Measurements from ENCODE around the gene EPS8.

The EPS8 gene

DNA sequence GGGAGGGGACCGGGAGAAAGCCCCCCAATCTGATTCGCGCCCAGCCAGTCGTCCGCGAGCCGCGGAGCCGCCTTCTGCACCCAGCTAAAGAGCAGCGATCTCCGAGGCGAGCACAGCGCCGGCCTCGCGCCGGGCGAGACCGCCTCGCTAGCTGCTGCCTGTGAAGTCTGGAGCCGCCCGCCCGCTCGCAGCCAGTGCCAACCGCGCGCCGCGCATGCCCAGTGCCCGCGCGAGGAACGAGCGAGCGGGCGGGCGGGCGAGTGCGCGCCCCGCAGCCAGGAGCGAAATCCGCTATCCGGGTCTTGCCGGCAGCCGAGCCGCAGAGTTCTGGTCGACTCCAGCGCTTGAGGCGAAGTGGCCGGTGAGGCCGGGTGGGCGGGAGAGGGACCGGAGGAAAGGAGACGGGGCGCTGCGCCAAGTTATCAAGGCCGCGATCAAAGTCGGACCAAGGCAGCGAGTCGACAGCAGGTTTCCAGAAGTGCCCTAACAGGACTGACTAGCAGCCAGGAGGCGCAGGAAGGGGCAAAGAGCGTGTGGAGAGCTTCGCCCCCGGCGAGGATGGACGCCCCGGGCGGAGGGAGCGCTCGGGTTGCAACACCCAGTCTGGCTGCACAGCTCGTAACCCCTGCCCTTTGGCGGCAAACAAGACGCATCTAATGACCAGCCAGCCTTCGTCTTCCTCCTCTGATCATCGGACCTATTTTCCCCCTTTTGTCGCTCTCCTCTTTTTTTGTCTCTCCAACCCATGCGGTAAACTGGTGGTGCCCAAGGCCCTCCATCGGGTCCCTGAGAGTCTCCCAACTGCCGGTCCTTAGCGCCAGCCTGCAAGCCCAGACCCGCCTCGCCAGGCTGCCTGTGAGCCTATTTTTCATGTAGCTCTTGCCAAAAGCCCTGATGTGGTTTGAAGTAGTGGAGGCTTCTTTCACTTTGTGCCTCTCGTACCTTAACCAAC lies at the start of gene EPS8:
Gene EPS8 (minus strand): TSS at position 169 of the 952 bp plus-strand sequence. CDS start 106,437 bp downstream, outside the sequence.
- DNase-seq, result peak; percentile 72

DNA sequence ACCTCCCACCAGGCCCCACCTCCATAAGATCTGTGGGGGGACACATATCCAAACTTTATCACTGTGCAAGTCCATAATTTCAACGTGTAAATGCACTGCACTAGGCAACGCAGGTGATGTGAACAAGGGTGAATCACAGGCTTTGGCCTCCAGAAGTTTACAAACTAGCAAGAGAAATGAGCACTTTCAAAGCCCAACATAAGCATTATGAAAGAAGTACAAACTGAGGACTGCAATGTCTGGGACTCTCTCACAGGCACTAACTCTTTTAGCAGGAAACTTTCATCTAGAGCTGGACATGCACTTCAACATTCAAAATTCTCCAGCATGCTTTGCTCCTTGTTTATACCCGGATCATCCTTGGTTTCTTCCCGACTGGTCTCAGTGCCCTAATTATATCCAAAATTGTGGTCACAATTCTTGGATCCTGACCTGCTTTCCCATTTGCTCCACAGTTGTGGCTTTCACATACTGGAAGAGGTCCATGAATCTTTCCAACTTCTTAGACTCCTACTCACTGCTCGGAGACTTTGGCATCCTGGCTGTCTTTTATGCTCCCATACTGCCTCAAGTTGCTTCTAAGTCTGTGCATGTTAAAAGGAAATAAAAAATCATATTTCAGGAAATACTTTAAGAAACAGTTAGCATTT lies 48.1 kb upstream of the EPS8 start:
- DNase-seq, result no peak

DNA sequence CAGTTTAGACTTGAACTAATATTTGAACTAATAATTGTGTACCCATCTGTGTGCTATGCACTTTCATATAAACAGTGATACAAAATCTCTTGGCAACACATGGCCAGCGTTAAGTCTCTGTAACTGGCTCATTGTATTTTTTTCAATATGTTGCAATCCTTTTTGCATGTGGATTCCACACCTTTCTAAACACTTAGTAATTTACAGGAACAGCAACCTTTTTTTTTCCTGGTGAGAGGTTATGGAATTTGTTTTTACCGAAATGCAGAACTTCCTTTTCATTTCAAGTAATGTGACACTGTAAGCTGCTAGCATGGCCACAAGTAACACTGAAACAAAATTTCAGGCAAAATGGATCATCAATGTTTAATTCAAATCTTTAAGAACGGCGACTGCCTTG lies 45.4 kb upstream of the EPS8 start:
- DNase-seq, result no peak

DNA sequence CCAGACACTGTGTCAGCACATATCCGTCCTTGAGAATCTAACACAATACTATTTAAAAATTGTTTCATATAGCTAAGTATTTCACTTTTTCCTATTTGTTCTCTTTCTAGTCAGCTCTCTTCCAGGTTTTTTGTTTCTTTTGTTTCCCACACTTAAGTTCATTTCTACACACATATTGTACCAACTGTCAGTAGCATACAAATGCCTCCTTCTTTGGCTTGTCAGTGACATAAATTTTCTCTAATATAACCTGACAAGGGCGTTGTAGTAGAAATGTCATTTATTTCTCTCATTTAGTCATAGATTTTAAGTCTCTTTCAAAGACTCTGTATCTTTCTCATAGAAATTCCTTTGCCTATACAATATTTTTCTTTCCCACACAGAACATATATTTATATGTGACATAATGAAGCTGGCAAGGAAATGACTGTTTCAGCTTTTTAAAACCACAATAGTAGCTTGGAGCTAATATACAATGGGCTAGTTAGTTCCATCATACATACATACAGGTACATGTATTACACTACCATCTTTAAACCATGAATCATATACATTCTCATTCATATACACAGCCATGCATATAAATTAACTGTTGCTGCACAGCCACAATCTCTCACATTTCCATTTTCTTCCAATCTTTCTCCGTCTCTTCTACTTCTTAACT lies 42.3 kb upstream of the EPS8 start:
- no peak for DNase-seq

DNA sequence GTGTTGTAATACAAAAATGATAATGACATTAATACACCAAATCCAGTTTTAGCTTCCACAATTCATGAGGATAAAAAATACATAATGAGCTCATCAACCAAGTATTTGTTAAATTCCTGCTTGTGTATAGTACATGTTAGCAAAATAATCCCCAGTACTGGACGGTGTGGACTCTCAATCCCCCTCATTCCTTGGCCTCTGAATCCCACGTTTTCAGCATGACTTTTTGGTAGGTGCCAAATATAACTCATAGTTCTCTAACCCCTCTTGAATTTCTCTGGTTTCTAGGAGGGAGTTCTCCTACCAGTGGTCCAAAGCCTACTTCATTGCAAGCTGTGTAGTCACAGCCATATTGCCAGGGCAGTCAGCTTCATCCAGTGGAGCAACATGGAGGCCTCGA lies 41.4 kb upstream of the EPS8 start:
- DNase-seq, result no peak

DNA sequence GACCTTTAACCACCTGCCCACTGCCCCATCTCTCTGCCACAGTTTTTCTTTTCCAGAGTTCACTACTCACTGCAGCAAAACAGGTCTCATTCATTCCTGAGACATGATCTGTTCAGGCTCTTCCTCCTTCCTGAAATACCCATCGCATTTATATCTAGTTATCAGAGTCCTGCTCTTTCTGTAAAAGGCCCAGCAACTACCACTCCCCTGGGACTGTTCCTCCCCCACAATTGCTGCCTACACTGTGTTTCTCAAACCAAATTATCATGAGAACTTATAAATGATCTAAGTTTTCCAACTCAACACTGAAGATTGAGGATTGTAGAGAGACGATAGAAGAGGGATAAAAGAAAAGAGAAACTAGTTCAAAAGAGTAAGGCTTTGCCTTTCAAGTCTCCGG lies 40.8 kb upstream of the EPS8 start:
- DNase-seq, result no peak

DNA sequence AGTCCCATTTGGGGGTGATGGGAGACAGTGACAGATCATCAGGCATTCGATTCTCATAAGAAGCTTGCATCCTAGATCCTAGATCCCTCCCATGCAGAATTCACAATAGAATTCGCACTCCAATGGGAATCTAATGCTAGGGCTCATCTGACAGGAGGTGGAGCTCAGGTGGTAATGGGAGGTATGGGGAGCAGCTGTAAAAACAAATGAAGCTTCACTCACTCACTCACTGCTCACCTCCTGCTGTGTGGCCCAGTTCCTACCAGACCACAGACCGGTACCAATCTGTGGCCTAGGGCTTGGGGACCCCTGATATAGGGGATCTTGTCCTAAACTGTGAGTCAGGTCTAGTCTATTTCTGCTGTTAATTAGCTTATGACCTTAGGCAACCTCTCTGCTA lies 40.1 kb upstream of the EPS8 start:
- no peak for DNase-seq

DNA sequence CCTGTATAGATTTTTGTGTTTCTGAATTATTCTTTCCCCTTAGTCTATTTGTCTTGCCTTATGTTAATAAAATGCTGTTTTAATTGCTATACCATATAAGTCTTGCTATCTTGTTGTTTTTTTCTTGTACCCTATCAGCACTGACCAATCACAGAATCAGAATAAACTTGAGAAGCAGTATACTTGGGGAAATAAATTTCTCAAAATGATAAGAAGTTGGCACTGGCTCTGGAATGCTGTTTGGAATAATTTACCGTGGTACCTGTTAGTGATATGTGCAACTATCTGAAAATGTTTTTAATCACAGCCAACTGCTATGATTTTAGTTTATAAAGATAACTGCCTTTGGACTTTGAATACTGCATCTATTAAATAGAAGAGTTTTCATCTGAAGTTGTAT lies 37.9 kb upstream of the EPS8 start:
- no peak for DNase-seq

DNA sequence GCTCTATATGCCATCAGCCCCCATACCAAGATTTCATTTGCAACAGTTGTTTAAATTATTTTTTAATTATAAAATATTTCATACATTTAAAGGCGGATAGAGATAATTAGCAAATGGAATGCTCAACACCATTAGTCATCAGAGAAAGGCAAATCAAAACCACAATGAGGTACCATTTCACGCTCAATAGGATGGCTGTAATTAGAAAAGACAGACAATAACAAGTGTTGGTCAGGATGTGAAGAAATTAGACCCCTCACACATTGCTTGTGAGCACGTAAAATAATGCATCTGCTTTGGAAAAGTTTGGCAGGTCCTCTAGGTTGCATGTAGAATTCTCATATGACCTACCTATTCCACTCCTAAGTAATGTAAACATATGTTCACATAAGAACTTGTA lies 35.3 kb upstream of the EPS8 start:
- DNase-seq, result no peak

DNA sequence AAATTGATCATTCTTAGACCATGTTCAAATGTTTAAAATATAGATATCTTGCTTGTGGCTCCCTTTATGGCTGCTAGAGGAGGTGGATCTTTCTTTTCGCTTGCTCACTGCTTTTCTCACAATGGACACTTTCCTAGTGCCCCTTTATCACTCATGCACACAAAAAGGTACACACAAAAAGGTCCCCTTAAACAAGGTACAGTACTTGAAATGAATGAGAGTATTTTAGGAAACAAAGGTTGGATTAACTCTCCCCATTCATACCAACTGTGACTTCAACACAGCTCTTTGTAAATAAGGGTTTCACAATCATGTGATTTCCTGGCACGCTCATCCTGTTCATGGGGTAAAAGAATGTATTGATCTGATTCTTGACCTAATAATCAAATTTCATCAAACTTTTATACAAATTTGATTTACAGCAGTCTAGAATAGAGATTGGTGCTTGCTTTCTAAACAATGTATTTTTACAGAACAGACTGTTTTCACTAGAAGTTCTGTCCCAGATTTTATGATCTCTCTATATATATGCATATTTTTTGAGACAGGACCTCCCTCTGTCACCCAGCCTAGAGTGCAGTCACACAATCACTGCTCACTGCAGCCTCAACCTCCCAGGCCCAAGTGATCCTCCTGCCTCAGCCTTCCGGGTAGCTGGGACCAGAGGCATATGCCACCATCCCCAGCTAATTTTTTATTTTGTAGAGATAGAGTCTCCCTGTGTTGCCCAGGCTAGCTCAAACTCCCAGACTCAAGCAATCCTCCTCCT lies 34.4 kb upstream of the EPS8 start:
- no peak for DNase-seq

DNA sequence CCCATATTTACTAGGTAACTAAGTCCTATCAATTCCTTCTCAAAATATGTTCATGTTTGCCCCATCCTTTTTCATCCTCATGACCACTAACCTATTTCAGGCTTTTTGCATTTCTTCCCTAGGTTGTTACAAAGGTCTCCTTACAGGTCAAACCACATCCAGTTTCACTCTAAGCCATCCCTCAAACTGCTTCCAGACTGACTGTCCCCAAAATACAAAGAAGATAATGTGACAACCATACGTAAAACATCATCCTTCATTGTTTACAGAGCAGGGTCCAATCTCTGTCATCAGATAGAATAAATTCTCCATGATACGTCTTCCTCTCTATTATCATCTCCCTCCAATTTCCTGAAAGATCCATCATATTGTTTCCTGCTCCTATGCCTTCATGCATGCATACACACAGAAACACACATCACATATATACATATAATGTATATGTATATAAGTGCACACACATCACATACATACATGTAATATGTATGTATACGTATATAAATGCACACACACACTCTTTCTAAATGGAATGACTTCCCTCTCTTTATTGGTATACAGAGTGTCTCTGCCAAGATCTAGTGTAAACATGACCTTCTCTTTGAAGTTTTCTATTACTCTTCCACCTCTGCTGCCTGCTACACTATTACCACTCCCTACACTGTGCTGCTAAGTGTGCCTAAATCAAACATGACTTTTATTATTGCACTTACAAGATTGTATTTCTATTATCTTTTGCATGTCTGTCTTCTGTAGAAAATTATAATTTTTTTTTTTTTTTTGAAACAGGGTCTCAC lies 30.7 kb upstream of the EPS8 start:
- no peak for DNase-seq

DNA sequence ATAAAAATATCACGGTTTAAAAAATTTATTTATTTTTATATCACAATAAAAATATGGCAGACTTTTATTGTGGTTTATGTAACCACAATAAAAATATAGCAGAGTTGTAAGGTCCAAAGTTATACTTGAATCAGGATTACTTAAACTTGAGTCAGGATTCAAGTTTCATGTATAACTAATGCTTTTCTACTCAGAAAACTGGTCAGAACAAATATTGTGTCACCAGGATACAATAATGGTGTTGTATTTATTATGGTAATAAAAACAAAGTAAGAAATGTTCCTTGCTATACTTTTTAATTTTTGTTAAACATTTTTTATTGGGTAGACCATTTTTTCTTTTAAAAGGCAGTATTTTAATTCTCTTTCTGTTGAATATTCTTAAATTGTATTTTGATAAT lies 29.2 kb upstream of the EPS8 start:
- no peak for DNase-seq

DNA sequence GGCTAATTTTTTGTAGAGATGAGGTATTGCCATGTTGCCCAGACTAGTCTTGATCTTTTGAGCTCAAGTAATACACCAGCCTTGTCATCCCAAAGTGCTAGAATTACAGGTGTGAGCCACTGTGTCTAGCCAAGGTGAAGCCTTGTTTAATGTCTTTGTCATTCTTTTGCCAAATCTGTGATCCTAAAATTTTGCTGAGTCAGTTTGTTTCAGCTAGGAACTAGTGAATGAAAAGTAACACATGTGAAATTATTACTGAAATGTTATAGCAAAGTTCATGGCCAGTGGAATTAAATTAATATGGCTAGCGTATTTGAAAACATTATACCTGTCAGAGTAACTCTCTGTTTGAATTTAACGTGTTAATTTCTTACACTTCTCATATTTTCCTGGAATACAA lies 26.5 kb upstream of the EPS8 start:
- DNase-seq, result no peak

DNA sequence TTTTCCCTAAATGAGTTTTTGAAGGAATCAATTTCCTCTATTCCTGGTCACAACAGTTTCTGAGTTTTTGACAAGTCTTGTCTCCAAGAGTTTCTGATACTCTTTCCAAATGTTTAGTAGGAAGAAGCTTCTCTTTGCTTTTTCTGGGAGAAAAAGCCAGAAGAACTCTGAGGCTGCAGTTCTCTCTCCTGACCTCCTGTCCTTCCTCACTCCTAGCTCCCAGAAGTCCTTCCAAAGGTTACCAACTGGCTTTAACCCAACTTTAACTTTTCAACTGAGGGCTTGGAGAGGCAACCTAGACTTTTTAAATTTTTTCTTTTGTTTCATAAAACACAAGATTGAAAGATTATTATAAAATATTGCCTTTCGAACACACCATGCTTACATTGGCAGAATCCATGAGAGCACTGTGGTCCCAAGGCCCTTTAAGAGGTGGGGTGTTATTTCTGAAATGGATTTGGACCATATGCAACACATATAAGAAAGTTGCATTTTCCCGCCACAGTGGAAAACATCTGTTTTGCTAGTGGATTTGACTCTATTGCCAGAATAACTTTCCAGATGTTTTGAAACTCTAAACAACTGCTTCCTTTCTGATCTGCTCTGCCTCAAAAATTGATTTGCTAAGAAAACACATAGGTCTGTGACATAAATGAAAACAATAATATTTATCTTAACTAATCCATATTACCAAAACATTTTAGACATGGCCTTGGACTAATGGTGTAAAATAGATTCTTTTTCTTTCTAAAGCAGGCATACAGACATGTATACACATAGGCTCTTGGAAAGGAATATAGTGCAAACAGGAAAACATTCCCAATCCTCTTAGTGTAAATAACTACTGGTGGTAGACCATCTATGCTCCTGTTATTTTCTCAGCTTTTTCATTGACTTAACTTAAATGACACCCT lies 22.3 kb upstream of the EPS8 start:
- DNase-seq, result no peak

DNA sequence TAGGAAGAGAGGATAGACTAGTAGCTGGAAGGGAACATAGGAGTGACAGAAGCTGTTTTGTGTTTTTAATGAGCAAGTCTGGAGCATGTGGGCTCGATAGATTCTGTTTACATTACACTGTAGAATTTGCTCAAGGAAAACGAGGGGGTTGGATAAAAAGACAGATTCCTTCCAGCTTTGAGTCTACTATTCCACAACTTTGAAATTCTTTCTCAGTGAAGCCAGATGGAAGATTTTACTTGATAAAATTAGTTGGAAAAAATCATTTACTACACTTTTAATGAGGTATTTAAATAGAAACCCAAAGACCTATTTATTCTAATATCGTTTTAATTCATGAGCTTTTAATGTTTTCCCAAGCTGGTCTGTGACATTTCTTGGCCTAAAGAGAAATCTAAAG lies 19.5 kb upstream of the EPS8 start:
- no peak for DNase-seq

DNA sequence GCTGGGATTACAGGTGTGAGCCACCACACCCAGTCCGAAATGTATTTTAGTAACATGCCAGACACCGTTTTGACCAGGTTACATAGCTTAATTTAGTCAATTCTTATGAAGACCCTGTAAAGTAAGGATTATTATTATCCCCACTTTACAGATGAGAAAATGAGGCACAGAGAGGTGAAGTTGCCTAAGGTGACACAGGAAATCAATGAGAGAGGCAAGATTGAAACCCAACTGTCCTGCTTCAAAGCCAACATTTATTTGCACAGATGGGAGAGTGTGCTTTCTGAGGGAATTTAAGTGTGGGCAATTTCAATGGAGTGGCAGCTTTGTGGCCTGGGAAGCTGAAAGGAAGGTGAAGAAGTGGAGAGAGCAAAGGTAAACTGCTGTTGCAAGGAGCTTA lies 19.1 kb upstream of the EPS8 start:
- DNase-seq, result no peak

DNA sequence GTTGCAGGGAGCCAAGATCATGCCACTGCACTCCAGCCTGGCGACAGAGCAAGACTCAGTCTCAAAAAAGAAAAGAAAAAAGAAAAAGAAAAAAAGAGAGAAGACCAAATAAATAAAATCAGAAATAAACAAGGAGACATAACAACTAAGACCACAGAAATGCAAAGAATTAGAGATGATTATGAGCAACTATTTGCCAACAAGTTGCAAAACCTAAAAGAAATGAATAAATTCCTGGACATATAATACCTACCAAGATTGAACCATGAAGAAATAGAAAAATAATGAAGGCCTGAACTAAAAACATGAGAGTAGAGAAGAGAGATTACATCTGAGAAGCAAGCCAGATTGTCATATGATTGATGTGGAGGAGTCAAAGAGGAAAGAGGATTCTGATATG lies 17.6 kb upstream of the EPS8 start:
- no peak for DNase-seq

DNA sequence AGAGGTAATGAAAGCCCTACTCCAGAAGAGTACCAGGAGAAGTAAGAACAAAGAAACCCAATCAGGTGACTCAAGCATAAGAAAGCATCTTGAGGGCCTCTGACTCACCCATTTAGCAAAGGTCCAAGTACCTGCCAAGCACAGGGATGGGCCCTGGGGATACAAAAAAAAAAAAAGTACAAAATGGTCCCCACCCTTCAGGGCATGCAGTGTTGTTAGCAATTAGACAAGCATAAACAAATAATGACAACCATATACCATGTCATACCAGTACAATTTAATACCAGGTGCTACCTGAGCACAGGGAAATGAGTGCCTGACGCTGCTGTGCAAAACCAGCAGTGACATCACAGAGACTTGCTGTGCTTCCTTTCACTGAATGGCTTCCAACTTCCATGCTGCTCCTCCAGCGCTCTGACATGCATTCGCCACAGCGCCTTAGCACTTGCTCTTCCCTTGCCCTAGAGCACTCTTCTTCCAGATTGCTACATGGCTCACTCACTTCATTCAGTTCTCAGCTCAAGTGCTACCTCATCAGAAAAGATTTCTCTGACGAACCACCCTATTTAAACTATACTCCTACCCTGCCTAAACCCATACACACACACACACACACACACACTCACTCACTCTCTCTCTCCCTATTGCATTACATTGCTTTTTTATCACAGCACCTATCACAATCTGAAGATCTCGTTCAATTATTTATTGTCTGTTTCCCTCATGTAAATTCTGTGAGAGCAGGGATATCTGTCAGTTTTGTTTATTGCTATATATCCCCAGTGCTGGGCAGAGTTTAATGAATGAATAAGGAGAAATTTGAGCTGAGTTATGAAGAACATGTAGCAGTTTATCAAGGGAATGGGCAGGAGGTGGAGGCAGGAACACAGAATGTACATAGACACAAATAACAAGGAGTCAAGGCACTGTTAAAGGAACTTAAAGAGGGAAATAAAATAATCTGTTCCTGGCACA lies 12.9 kb upstream of the EPS8 start:
- DNase-seq, result no peak

DNA sequence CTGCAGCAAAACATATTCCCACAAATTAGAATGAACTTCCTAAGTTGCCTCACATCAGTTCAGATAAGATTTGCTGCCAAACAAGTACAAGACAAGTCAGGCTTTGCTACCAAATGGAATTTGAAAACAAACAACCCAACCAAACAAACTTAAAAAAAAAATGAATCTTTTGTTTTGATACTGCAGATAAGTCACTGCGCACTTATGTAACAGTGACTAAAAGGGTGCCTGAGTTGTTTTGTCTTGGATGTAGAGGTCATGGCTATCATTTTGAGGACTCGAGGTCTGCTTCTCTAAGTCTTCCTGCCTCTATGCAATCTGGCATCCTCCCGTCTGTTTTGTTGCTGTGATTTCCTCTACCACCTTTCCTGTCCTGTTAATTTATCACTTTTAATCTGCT lies 11.1 kb upstream of the EPS8 start:
- DNase-seq, result no peak

DNA sequence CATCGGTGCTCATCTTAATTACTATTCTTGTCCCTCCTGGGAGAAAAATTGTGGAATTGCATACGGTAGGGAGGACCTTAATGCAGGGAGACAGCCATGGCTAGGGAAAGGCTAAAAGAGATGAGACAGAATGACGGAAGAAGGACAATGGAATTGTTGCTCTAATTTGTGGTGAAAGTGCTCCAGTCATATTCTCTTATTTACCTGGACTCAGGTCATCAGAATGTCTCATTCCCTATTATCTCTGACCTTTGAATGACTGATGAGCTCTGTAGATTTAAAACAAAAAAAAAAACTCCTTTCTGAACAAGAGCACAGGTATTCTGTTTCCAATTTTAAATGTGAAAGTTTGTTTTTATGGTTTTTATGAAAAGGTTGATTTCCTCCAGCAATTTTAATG lies 8.6 kb upstream of the EPS8 start:
- no peak for DNase-seq
